ENCODE measurements around the gene FTHL17. TPM values are rescaled to one million over a fixed set of nuclear protein-coding genes. Genes with fewer than 3 reads are reported as not detected.

Gene FTHL17
- total RNA-seq, 1 donor from 2014 or later = not detected

DNA sequence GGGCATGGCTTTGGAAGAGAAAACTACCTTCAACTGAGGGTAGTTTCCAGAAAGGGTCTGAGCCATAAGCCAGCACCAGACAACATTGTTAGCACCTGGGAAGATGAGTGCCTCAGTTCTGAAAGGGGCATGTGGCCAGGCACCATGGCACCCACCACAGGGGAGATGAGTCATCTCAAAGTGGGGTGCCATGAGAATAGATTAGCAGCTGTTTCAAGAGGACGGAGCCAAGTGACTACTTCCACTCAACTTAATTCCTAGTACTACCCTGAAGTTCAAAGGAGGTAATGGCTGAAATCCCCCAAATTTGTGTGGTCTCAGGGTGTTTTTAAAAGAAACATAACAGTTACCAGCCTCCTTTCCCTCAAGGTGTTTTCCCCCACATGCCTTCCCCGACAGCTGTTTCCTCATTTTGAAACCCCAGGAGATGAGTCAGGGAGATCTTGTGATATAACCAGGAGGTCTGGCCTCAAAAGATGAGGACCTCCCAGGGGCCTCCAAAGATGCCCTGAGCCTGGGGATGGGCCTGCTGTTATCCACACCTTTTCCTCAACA is 27.8 kb upstream of the FTHL17 start:
- Histone ChIP-seq H3K27me3 (ENCODE audit: control insufficient read depth, insufficient read depth, low read length) (no peaks in the 10 kb centered on the region), H3K4me3 (ENCODE audit: low read depth, low read length) (no peak overlapping the region), H3K36me3 (ENCODE audit: control insufficient read depth, insufficient read depth, low read length) (no peaks in the 10 kb centered on the region)
- TF ChIP-seq, protein P1, sequence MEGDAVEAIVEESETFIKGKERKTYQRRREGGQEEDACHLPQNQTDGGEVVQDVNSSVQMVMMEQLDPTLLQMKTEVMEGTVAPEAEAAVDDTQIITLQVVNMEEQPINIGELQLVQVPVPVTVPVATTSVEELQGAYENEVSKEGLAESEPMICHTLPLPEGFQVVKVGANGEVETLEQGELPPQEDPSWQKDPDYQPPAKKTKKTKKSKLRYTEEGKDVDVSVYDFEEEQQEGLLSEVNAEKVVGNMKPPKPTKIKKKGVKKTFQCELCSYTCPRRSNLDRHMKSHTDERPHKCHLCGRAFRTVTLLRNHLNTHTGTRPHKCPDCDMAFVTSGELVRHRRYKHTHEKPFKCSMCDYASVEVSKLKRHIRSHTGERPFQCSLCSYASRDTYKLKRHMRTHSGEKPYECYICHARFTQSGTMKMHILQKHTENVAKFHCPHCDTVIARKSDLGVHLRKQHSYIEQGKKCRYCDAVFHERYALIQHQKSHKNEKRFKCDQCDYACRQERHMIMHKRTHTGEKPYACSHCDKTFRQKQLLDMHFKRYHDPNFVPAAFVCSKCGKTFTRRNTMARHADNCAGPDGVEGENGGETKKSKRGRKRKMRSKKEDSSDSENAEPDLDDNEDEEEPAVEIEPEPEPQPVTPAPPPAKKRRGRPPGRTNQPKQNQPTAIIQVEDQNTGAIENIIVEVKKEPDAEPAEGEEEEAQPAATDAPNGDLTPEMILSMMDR (IDR thresholded peaks at IDR 0.05; ENCODE audit: insufficient read depth, low read length, poor library complexity, severe bottlenecking) = no peak
- no peak for DNase-seq (ENCODE audit: low read depth)

DNA sequence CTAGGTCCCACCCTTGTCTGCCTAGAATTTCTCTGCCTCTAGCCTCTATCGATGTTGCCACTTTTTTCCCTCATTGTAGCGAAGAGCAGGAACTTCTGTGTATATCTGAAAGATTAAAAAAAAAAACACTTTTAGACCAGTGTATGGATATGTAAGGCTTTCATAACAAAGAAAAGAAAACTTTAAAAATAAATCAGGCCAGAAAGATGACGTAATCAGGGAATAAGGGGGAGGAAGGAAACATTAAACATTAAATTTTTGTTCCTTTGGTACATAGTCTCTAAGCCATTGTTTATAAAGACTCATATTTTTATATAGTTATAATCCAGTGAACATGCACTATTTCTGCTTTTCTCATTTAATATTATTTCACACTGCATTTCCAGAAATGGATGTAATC is 26.2 kb upstream of the FTHL17 start:
- H3K36me3 ChIP-seq (ENCODE audit: control insufficient read depth, insufficient read depth, low read length) = no peaks in the 10 kb centered on the region
- H3K27me3 ChIP-seq (ENCODE audit: control insufficient read depth, insufficient read depth, low read length) = no peaks in the 10 kb centered on the region
- no peak for DNase-seq (ENCODE audit: low read depth)
- H3K4me3 ChIP-seq (ENCODE audit: low read depth, low read length) = no peak overlapping the region
- TF ChIP-seq, protein P1 (IDR thresholded peaks at IDR 0.05; ENCODE audit: insufficient read depth, low read length, poor library complexity, severe bottlenecking) = no peak

DNA sequence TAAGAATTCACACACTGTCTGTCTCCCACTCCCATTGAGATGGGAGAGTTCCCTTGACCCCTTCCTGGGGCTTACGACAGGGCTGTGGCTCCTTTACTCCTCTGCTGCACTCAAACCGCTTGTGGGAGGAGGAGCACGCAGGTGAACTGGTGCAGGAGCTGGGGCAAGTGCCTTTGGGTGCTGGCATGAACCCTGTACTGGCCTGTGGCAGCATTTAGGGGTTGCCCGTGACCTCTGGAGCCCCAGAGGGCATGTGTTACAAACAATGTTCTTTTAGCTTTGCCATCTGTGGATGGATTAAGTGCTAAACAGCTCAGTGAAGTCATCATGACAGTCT is 21.8 kb upstream of the FTHL17 start:
- Histone ChIP-seq H3K4me3 (ENCODE audit: low read depth, low read length) (no peak overlapping the region), H3K27me3 (ENCODE audit: control insufficient read depth, insufficient read depth, low read length) (no peaks in the 10 kb centered on the region), H3K36me3 (ENCODE audit: control insufficient read depth, insufficient read depth, low read length) (no peaks in the 10 kb centered on the region)
- TF ChIP-seq, protein P1 (IDR thresholded peaks at IDR 0.05; ENCODE audit: insufficient read depth, low read length, poor library complexity, severe bottlenecking) = no peak
- DNase-seq (ENCODE audit: low read depth) = no peak

DNA sequence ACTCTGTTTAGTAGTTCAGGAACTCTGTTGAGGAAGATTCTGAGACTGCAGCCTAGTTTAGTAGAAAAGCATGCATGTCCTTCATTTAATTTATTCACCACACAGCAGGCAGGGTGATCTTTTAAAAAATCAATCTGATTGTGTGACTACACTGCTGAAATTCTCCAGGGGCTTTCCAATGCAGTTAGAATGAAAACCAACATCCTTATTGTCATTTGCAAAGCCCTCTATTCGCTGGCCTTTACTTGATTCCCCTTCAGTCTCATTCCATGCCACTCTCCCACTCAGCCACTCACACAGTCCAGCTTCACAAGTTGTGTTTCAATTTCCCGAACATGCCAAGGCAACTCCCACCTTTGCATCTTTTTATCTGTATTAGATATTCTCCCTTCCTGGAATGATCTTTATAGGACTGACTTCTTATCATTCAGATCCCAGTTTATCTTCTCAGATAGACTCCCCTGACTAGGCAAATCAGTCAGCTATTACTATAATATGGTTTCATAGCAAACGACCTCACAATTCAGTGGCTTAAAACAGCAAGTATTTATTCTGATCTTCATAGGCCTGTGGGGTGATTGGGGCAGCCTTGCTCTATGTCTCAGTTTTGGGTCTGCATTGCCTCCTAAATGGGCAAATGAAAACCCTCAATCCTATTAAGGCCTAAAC is 21.3 kb upstream of the FTHL17 start:
- Histone ChIP-seq H3K36me3 (ENCODE audit: control insufficient read depth, insufficient read depth, low read length) (no peaks in the 10 kb centered on the region), H3K4me3 (ENCODE audit: low read depth, low read length) (no peak overlapping the region), H3K27me3 (ENCODE audit: control insufficient read depth, insufficient read depth, low read length) (no peaks in the 10 kb centered on the region)
- TF ChIP-seq, protein P1 (IDR thresholded peaks at IDR 0.05; ENCODE audit: insufficient read depth, low read length, poor library complexity, severe bottlenecking) = no peak
- DNase-seq (ENCODE audit: low read depth) = no peak

DNA sequence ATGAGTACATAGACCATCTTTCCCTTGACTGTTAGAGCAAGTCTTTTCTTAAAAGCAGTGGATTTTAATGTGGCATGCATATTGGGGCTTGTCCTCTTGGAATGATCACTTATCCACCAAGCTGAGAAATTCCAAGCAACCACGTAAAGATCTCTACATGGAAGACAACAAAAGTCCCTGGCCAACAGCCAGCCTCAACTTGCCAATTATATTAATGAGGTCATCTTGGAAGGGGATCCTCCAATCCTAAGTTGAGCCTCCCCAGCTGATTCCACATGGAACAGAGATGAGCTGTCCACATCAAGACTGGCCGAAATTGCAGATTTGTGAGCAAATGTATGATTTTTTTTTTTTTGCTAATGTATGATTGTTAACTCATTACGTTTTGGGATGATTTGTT is 20.6 kb upstream of the FTHL17 start:
- H3K36me3 ChIP-seq (ENCODE audit: control insufficient read depth, insufficient read depth, low read length) = no peaks in the 10 kb centered on the region
- no peaks in the 10 kb centered on the region for H3K27me3 ChIP-seq (ENCODE audit: control insufficient read depth, insufficient read depth, low read length)
- DNase-seq (ENCODE audit: low read depth) = no peak
- TF ChIP-seq, protein P1 (IDR thresholded peaks at IDR 0.05; ENCODE audit: insufficient read depth, low read length, poor library complexity, severe bottlenecking) = no peak
- no peak overlapping the region for H3K4me3 ChIP-seq (ENCODE audit: low read depth, low read length)

DNA sequence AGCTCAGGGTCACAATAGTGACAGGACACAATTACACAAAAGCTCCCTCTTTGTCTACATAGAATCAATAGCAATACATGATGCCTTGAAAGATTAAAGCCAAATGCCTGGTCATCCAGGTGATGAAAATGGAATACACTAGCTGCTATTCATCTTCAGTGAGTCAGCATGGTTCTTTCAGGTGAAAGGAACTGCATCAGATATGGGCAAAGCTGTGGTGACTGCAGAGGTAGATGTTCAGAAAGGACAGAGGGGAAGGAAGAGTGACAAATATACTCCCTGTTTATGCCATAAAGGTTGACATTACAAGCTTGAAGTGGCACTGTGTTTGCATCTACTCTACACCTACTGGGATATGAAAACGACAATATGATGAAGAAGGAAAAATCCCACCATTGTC is 20.0 kb upstream of the FTHL17 start:
- TF ChIP-seq, protein P1 (IDR thresholded peaks at IDR 0.05; ENCODE audit: insufficient read depth, low read length, poor library complexity, severe bottlenecking) = no peak
- no peaks in the 10 kb centered on the region for H3K27me3 ChIP-seq (ENCODE audit: control insufficient read depth, insufficient read depth, low read length)

More for the DNA sequence above, 20.0 kb upstream of the FTHL17 start:
- no peak overlapping the region for H3K4me3 ChIP-seq (ENCODE audit: low read depth, low read length)
- H3K36me3 ChIP-seq (ENCODE audit: control insufficient read depth, insufficient read depth, low read length) = no peaks in the 10 kb centered on the region
- DNase-seq (ENCODE audit: low read depth) = no peak

All from kidney epithelial cell (primary cell).